Measurements from ENCODE around the gene GATA5.
"Not testable (repeated sequence)": the region's sequence is repeated elsewhere in the genome, so short reads cannot be mapped to it uniquely, and the experiment has no call there.

The GATA5 gene

GRCh38 chr20:62503401-62504178 lies 27.8 kb upstream of the GATA5 start:
- DNase-seq = no peak

- no peak for DNase-seq
These were observed 26.8 kb upstream of the GATA5 start for GRCh38 chr20:62502496-62503095.

- DNase-seq = no peak
These were observed 26.2 kb upstream of the GATA5 start for GRCh38 chr20:62501801-62502495.

GRCh38 chr20:62500237-62500864 lies 24.6 kb upstream of the GATA5 start:
- DNase-seq = no peak

GRCh38 chr20:62499758-62500236 lies 24.0 kb upstream of the GATA5 start:
- DNase-seq = no peak

GRCh38 chr20:62498874-62499273 lies 23.1 kb upstream of the GATA5 start:
- DNase-seq = no peak

GRCh38 chr20:62496568-62497218 lies 20.9 kb upstream of the GATA5 start:
- DNase-seq = no peak

GRCh38 chr20:62495749-62496567 lies 20.2 kb upstream of the GATA5 start:
- no peak for DNase-seq

- DNase-seq = no peak
These were observed 19.4 kb upstream of the GATA5 start for GRCh38 chr20:62494980-62495748.

GRCh38 chr20:62494537-62494936 lies 18.7 kb upstream of the GATA5 start:
- DNase-seq = no peak

- DNase-seq = no peak
These were observed 18.1 kb upstream of the GATA5 start for GRCh38 chr20:62493886-62494285.

GRCh38 chr20:62493253-62493885 lies 17.6 kb upstream of the GATA5 start:
- no peak for DNase-seq

- DNase-seq = no peak
These were observed 16.9 kb upstream of the GATA5 start for GRCh38 chr20:62492711-62493110.

GRCh38 chr20:62490783-62491182 lies 15.0 kb upstream of the GATA5 start:
- DNase-seq = not testable (repeated sequence)

GRCh38 chr20:62489932-62490263 lies 14.1 kb upstream of the GATA5 start:
- no peak for DNase-seq

GRCh38 chr20:62489186-62489931 lies 13.6 kb upstream of the GATA5 start:
- no peak for DNase-seq

- no peak for DNase-seq
These were observed 12.7 kb upstream of the GATA5 start for GRCh38 chr20:62488470-62488869.

- DNase-seq = no peak
These were observed 12.0 kb upstream of the GATA5 start for GRCh38 chr20:62487561-62488354.

- no peak for DNase-seq
These were observed 11.3 kb upstream of the GATA5 start for GRCh38 chr20:62487118-62487517.

All from DMS79 (cell line).